Uterus (tissue), 4 donors: Measurements from ENCODE around the gene FEN1. TPM values are rescaled to one million over a fixed set of nuclear protein-coding genes. Genes with fewer than 3 reads are reported as not detected.
A peak's percentile ranks its signal among the peaks of the same experiment; 100 is the strongest.

Experiments used
- DNase-seq, 2 donors: peaks; one replicate each; pipeline ENCODE4 v3.0.0-alpha.2; 2019 to 2020
- H3K27ac ChIP-seq, 2 donors: fragments of 200-600 bp; sonication (generic); 1 replicate in 1 of 2; 2 replicates in 1 of 2; pipeline ENCODE4 v1.5.1; 2016 to 2018
- H3K27me3 ChIP-seq, 2 donors: fragments of 200-600 bp; sonication (generic); one replicate each; pipeline ENCODE4 v1.5.1; 2018 to 2019; ENCODE audit warnings: control low read depth in 1 of 2
- H3K36me3 ChIP-seq, 2 donors: fragments of 200-600 bp; sonication (generic); one replicate each; pipeline ENCODE4 v1.5.1; 2019; ENCODE audit warnings: control low read depth in 1 of 2
- H3K4me1 ChIP-seq, 2 donors: fragments of 200-600 bp; sonication (generic); one replicate each; pipeline ENCODE4 v1.5.1; 2018 to 2019; ENCODE audit warnings: control low read depth in 1 of 2
- H3K4me3 ChIP-seq, 2 donors: fragments of 200-600 bp; sonication (generic); 1 replicate in 1 of 2; 2 replicates in 1 of 2; pipeline ENCODE4 v1.5.1; 2018 to 2019; ENCODE audit warnings: mild to moderate bottlenecking in 1 of 2
- H3K9me3 ChIP-seq, 2 donors: fragments of 200-600 bp; sonication (generic); one replicate each; pipeline ENCODE4 v1.5.1; 2019; ENCODE audit warnings: control low read depth in 1 of 2
- CTCF ChIP-seq, 4 experiments: fragments of 200-600 bp in 2 of 4; fragments of 450-650 bp in 2 of 4; sonication (generic) in 2 of 4; IDR thresholded peaks; one replicate each; pipeline ENCODE4 v1.5.1; 2016 to 2019; ENCODE audit warnings: antibody characterized with exemption in 4 of 4, mild to moderate bottlenecking in 2 of 4, moderate library complexity in 1 of 4
- POLR2A ChIP-seq, 2 donors: fragments of 450-650 bp; IDR thresholded peaks; one replicate each; pipeline ENCODE4 v1.6.1; 2016; ENCODE audit warnings: antibody characterized with exemption in 2 of 2, mild to moderate bottlenecking in 1 of 2, moderate library complexity in 1 of 2
- intact Hi-C: fragments of 100-400 bp; cut with DNase I; formaldehyde crosslinking; loops from one replicate; pipeline ENCODE4 v1.15.1; 2023; ENCODE audit warnings: low total_unique reads
- total RNA-seq, 4 donors: library from RNA; depleted of rRNA in 3 of 4; stranded (reverse); fragments of >200 nt in 3 of 4; gene quantifications; one replicate each; pipeline versions ENCODE4 v1.1.0 to v1.2.4, GENCODE V29; 2014 to 2023
- donor health status: DM: yes; HTN: yes; CAD: no.

Gene FEN1
- total RNA-seq, 4 donors from 2014 or later: 0.77 to 19.4 (median 6.8) TPM

GRCh38 chr11:61766353-61766841 lies 26.3 kb upstream of the FEN1 start:
- no peaks in the 10 kb centered on the region for H3K36me3 ChIP-seq
- TF ChIP-seq POLR2A (IDR thresholded peaks at IDR 0.05) (peak in 1 of 2 donors; percentile 26), CTCF (IDR thresholded peaks at IDR 0.05) (no peak)
- H3K4me3 ChIP-seq: no peak overlapping the region
- no peaks in the 10 kb centered on the region for H3K27me3 ChIP-seq
- H3K4me1 ChIP-seq: peaks cover 0 to 12% of the 10 kb centered on the region in 2 donors
- intact Hi-C loops: no loop called here
- DNase-seq: peak in 1 of 2 donors; percentile 83
- H3K27ac ChIP-seq: peak overlapping the region; percentile 93 to 95
- no peaks in the 10 kb centered on the region for H3K9me3 ChIP-seq

DNA sequence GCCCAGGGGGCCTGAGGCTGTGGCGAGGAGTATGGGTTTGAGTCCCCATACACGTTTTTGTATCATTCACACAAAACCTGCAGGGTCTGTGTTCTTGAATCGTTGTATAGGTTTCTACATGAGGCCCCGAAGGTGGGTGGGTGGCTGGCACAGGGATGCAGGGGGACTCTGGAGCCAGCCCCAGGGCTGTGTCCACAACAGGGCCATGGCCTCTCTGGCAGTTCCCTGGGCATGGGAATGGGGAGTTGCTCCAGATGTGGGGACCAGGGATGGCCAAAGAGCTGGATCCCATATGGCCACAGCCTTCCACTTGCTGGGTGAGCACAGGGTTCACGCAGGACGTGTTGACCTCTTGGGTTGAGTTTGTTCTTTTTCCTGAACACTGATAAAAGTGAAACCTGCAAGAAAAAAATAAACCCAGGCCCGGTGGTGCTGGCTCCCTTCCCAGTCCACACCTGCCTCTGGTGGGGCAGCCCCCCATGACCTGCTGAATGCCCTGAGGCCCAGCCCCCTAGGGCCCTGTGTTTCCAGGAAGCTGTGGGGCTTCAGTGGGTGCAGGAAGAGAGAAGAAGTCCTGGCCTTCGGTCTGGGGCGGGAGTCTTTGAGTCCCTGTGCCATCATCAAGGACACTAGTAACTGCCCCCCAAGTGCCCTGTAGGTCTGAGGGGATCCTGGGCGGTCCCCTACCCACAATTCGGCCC lies 24.2 kb upstream of the FEN1 start:
- Histone ChIP-seq H3K4me3 (no peak overlapping the region), H3K27me3 (no peaks in the 10 kb centered on the region), H3K4me1 (peaks cover 4 to 7% of the 10 kb centered on the region in 2 donors), H3K27ac (peak overlapping the region; percentile 71), H3K36me3 (no peaks in the 10 kb centered on the region), H3K9me3 (no peaks in the 10 kb centered on the region)
- intact Hi-C loops: no loop called here
- no peak for TF ChIP-seq CTCF (IDR thresholded peaks at IDR 0.05)
- no peak for TF ChIP-seq POLR2A (IDR thresholded peaks at IDR 0.05)
- DNase-seq: no peak

GRCh38 chr11:61769169-61769920 lies 23.4 kb upstream of the FEN1 start:
- H3K4me3 ChIP-seq: no peak overlapping the region
- H3K27me3 ChIP-seq: no peaks in the 10 kb centered on the region
- H3K27ac ChIP-seq: peak overlapping the region; percentile 71
- no peak for DNase-seq
- H3K36me3 ChIP-seq: no peaks in the 10 kb centered on the region
- peak in 1 of 4 experiments; percentile 13 for TF ChIP-seq CTCF (IDR thresholded peaks at IDR 0.05)
- TF ChIP-seq POLR2A (IDR thresholded peaks at IDR 0.05): no peak
- intact Hi-C loops: no loop called here
- H3K4me1 ChIP-seq: peaks cover 0 to 4% of the 10 kb centered on the region in 2 donors
- H3K9me3 ChIP-seq: no peaks in the 10 kb centered on the region

- H3K9me3 ChIP-seq: no peaks in the 10 kb centered on the region
- no peak for TF ChIP-seq POLR2A (IDR thresholded peaks at IDR 0.05)
- TF ChIP-seq CTCF (IDR thresholded peaks at IDR 0.05): no peak
- DNase-seq: no peak
- H3K4me1 ChIP-seq: peaks cover 0 to 4% of the 10 kb centered on the region in 2 donors
- no peaks in the 10 kb centered on the region for H3K36me3 ChIP-seq
- intact Hi-C loops: no loop called here
- H3K4me3 ChIP-seq: no peak overlapping the region
- H3K27ac ChIP-seq: peak overlapping the region; percentile 71
- no peaks in the 10 kb centered on the region for H3K27me3 ChIP-seq
Observed at GRCh38 chr11:61769946-61770683, 22.6 kb upstream of the FEN1 start.
